PC-9 (cell line): ENCODE measurements around the gene IFNA1.

Experiments
- CTCF ChIP-seq: fragments of 200-600 bp; sonication (generic); conservative IDR thresholded peaks from 2 replicates; pipeline ENCODE4 v1.6.1; 2017; ENCODE audit warnings: mixed run types, antibody characterized with exemption, mild to moderate bottlenecking, moderate library complexity
- EZH2 ChIP-seq: fragments of 200-600 bp; sonication (generic); IDR thresholded peaks from 2 replicates; pipeline ENCODE4 v1.8.0; 2017; ENCODE audit warnings: antibody characterized with exemption, low read depth

- TF ChIP-seq CTCF (no peak), EZH2 (no peak)
These were observed 39.0 kb downstream of the IFNA1 start for GRCh38 chr9:21479152-21479702.
